K562 (cell line): ENCODE measurements around the gene NDUFB8. TPM values are rescaled to one million over a fixed set of nuclear protein-coding genes. Genes with fewer than 3 reads are reported as not detected.

ENCODE experiments used
- ATAC-seq: fragments of 200-7000 bp; cut with Tn5 transposase; 3 replicates; pipeline ENCODE4 v1.9.1; 2020; ENCODE audit warnings: moderate library complexity
- BruUV-seq: library from RNA; stranded (reverse); fragments of 400-500 nt; replicated peaks from 2 replicates; lab custom pipeline; 2021; lab: Mats Ljungman, UMichigan
- CTCF ChIA-PET: fragments of 300-600 bp; formaldehyde crosslinking; extraction: SDS; loops from one replicate; lab custom pipeline; 2021; ENCODE audit warnings: low intra/inter-chr PET ratio; lab: Yijun Ruan, JAX
- POLR2A ChIA-PET: fragments of 300-600, 350-650 bp; sonication (Branson Sonifier 250); formaldehyde crosslinking; extraction: SDS; loops from one replicate; lab custom pipeline; 2021; ENCODE audit warnings: antibody characterized with exemption, inconsistent platforms; lab: Yijun Ruan, JAX
- DNase-seq, 4 experiments: peaks; one replicate each; pipeline versions ENCODE4 v3.0.0 to v3.0.0-alpha.2; 2011 to 2018; ENCODE audit warnings: low spot score in 3 of 4, mixed read lengths in 3 of 4; ENCODE audit errors: extremely low read depth in 1 of 4
- FAIRE-seq: peaks from 2 replicates; lab custom pipeline; 2011; peaks lifted over from hg19 to GRCh38; lab: Jason Lieb, UNC
- H2AFZ ChIP-seq: 2 replicates; pipeline ENCODE4 v1.6.0; 2011; ENCODE audit warnings: low read depth, low read length, control low read depth, inconsistent platforms
- H3K27ac ChIP-seq: fragments of 200-600 bp; 3 replicates; pipeline ENCODE4 v1.8.0; 2011; ENCODE audit warnings: low read depth, mild to moderate bottlenecking, control low read depth, inconsistent platforms, low read length, moderate library complexity, mixed read lengths; ENCODE audit errors: extremely low read depth
- H3K27me3 ChIP-seq, 2 experiments: fragments of 300-600 bp in 1 of 2; 2 replicates in 1 of 2; 3 replicates in 1 of 2; pipeline versions ENCODE4 v1.6.0 to v1.8.0; 2011; ENCODE audit warnings: inconsistent platforms in 2 of 2, low read length in 2 of 2, mild to moderate bottlenecking in 1 of 2, mixed read lengths in 1 of 2, moderate library complexity in 1 of 2; ENCODE audit not compliant: control insufficient read depth in 2 of 2, insufficient read depth in 2 of 2
- H3K36me3 ChIP-seq: fragments of 300-600 bp; 3 replicates; pipeline ENCODE4 v1.8.0; 2011; ENCODE audit warnings: mild to moderate bottlenecking, low read length, inconsistent platforms; ENCODE audit not compliant: control insufficient read depth, insufficient read depth
- H3K4me1 ChIP-seq, 2 experiments: fragments of 200-600 bp in 1 of 2; replicated peaks in 1 of 2; 2 replicates in 1 of 2; 3 replicates in 1 of 2; pipeline versions ENCODE4 v1.5.1 to v1.8.0; 2011; ENCODE audit warnings: inconsistent platforms in 2 of 2, low read length in 2 of 2, mild to moderate bottlenecking in 1 of 2, mixed read lengths in 1 of 2, moderate library complexity in 1 of 2; ENCODE audit not compliant: control insufficient read depth in 2 of 2, insufficient read depth in 2 of 2
- H3K4me2 ChIP-seq: 2 replicates; pipeline ENCODE4 v1.6.1; 2011; ENCODE audit warnings: low read length, control low read depth, inconsistent platforms, mixed read lengths; ENCODE audit not compliant: insufficient read depth
- H3K4me3 ChIP-seq: fragments of 200-600 bp; sonication (generic), shearing (Covaris generic); 2 replicates; pipeline ENCODE4 v1.5.1; 2016; ENCODE audit warnings: control low read depth, inconsistent platforms
- H3K79me2 ChIP-seq: fragments of 200-600 bp; 3 replicates; pipeline ENCODE4 v1.8.0; 2011; ENCODE audit warnings: low read length, inconsistent platforms; ENCODE audit not compliant: control insufficient read depth, insufficient read depth
- H3K9ac ChIP-seq, 2 experiments: 2 replicates each; pipeline versions ENCODE4 v1.6.0 to v1.6.1; 2011; ENCODE audit warnings: low read depth in 2 of 2, low read length in 2 of 2, control low read depth in 1 of 2, inconsistent platforms in 1 of 2, mild to moderate bottlenecking in 1 of 2, mixed read lengths in 1 of 2; ENCODE audit not compliant: insufficient read depth in 1 of 2
- H3K9me1 ChIP-seq: one replicate; pipeline ENCODE4 v1.6.0; 2011; ENCODE audit warnings: inconsistent platforms, mild to moderate bottlenecking, low read length, moderate library complexity; ENCODE audit not compliant: control insufficient read depth, insufficient read depth
- H3K9me3 ChIP-seq: replicated peaks from 2 replicates; pipeline ENCODE4 v1.5.1; 2011; ENCODE audit warnings: low read depth, low read length, inconsistent platforms; ENCODE audit not compliant: control insufficient read depth, insufficient read depth
- H4K20me1 ChIP-seq: replicated peaks from 2 replicates; pipeline ENCODE4 v1.6.1; 2011; ENCODE audit warnings: low read length, inconsistent platforms, mixed read lengths; ENCODE audit not compliant: control insufficient read depth, insufficient read depth
- CHD2 ChIP-seq: IDR thresholded peaks from 2 replicates; pipeline ENCODE4 v1.6.1; 2011; ENCODE audit warnings: low read depth, low read length
- MCM5 ChIP-seq: fragments of 450-650 bp; IDR thresholded peaks from 2 replicates; pipeline ENCODE4 v1.6.1; 2016; ENCODE audit warnings: low read depth
- MEF2D ChIP-seq: conservative IDR thresholded peaks from 2 replicates; pipeline ENCODE4 v1.6.1; 2016; ENCODE audit warnings: low read depth, missing genetic modification characterization, missing compliant biosample characterization
- ZFP91 ChIP-seq: sonication (generic); formaldehyde crosslinking; IDR thresholded peaks from 2 replicates; pipeline ENCODE4 v1.8.0; 2022; ENCODE audit warnings: mild to moderate bottlenecking, missing genetic modification reagents
- ZNF778 ChIP-seq: fragments of 450-650 bp; formaldehyde crosslinking; IDR thresholded peaks from 2 replicates; pipeline ENCODE4 v1.4.0; 2020; ENCODE audit warnings: mild to moderate bottlenecking, moderate library complexity
- WGBS: fragments of 100-300 bp; shearing (Covaris generic); methylation state at CpG from one replicate; pipeline ENCODE4 v1.1.6; 2016; ENCODE audit warnings: low coverage, mixed read lengths; ENCODE audit not compliant: insufficient coverage; ENCODE audit errors: missing lambda C conversion rate; 5-methylcytosine and 5-hydroxymethylcytosine counted together
- in situ Hi-C: fragments of 300-500 bp; cut with MboI; formaldehyde crosslinking; loops from 4 replicates; pipeline ENCODE4 v1.15.0; 2018; ENCODE audit warnings: inconsistent platforms, mixed read lengths
- intact Hi-C: fragments of 100-400 bp; cut with micrococcal nuclease; formaldehyde crosslinking; loops from 2 replicates; pipeline ENCODE4 v1.14.2; 2022
- polyA plus RNA-seq, 8 experiments: library from polyadenylated mRNA; depleted of rRNA in 4 of 8; stranded (reverse) in 5 of 8; unstranded in 3 of 8; fragments of >200 nt; fragmentation: Nextera tagmentation in 2 of 8; fragmentation: Illumina TruSeq in 1 of 8; extraction: Ambion mirVana in 2 of 8; extraction: Trizol in 1 of 8; gene quantifications; 2 replicates each; pipeline versions ENCODE4 v1.2.1 to v1.2.3, GENCODE V29; 2011 to 2014; ENCODE audit warnings: inconsistent platforms in 1 of 8, missing spikeins in 1 of 8
- total RNA-seq, 7 experiments: library from RNA; depleted of rRNA in 6 of 7; stranded (reverse); fragments of >200 nt in 6 of 7; fragmentation: Illumina TruSeq in 2 of 7; extraction: Trizol in 2 of 7; gene quantifications; 2 replicates each; pipeline versions ENCODE4 v1.2.1 to v1.2.3, GENCODE V29; 2011 to 2021; ENCODE audit warnings: low replicate concordance in 1 of 7
- TF ChIP-seq, protein P1 (sequence below): fragments of 450-650 bp; formaldehyde crosslinking; IDR thresholded peaks from 2 replicates; pipeline ENCODE4 v1.4.0; 2020; ENCODE audit warnings: mild to moderate bottlenecking, moderate library complexity

NDUFB8 gene
- total and polyA plus RNA-seq, 9 of the 15 experiments (the other 6 are each of a cell fraction or from before 2014, with no cell fraction given), result 131 to 360 (median 199) TPM

- Histone ChIP-seq H3K4me1 (peaks cover 0 to 2% of the 10 kb centered on the region in 2 experiments; a peak in 2 of 5 replicates), H3K9ac (no peak overlapping the region), H3K79me2 (no peaks in the 10 kb centered on the region), H3K4me3 (no peak overlapping the region), H3K36me3 (no peaks in the 10 kb centered on the region; the same call in 2 of the 3 replicates), H3K9me1 (no peaks in the 10 kb centered on the region), H3K9me3 (no peaks in the 10 kb centered on the region), H4K20me1 (0 out of 2 replicates have a peak, but pooled peaks cover 4% of the 10 kb centered on the region), H2AFZ (no peak overlapping the region), H3K27ac (no peak overlapping the region), H3K4me2 (no peak overlapping the region), H3K27me3 (peaks cover 0 to 8% of the 10 kb centered on the region in 2 experiments; a peak in 2 of 5 replicates)
- DNase-seq (no peak), FAIRE-seq (no peak), ATAC-seq (no peak)
- ChIA-PET POLR2A (interaction anchor here (0.9 kb wide), 1 partner anchor 12 kb away, joined by 3 read pairs; no protein-coding TSS in a partner anchor), CTCF (no interaction called here)
- no TSS peak for BruUV-seq
- TF ChIP-seq MEF2D (tag) (no peak), ZNF778 (CRISPR knock-in tag) (no peak), CHD2 (no peak), ZFP91 (CRISPR knock-in tag) (no peak), MCM5 (no peak)
- TF ChIP-seq, protein P1, sequence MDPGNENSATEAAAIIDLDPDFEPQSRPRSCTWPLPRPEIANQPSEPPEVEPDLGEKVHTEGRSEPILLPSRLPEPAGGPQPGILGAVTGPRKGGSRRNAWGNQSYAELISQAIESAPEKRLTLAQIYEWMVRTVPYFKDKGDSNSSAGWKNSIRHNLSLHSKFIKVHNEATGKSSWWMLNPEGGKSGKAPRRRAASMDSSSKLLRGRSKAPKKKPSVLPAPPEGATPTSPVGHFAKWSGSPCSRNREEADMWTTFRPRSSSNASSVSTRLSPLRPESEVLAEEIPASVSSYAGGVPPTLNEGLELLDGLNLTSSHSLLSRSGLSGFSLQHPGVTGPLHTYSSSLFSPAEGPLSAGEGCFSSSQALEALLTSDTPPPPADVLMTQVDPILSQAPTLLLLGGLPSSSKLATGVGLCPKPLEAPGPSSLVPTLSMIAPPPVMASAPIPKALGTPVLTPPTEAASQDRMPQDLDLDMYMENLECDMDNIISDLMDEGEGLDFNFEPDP (CRISPR knock-in tag), result no peak
- intact Hi-C loops (no loop called here), in situ Hi-C loops (no loop called here)
- 33% methylated on average over 6 of the region's 6 CpGs for WGBS
Measured at GRCh38 chr10:100487529-100487928, 42.1 kb downstream of the NDUFB8 start.
